Spleen (tissue), 11 donors: ENCODE data around the gene MRPL54. TPM values are rescaled to one million over a fixed set of nuclear protein-coding genes. Genes with fewer than 3 reads are reported as not detected.

Experiments used
- DNase-seq: peaks from one replicate; pipeline ENCODE4 v3.0.0-alpha.2; 2020
- H3K27ac ChIP-seq, 8 donors: fragments of 200-600 bp; sonication (generic) in 7 of 8; 1 replicate in 4 of 8; 2 replicates in 4 of 8; pipeline versions ENCODE4 v1.5.0 to v1.8.0; 2016 to 2021; ENCODE audit warnings: inconsistent platforms in 4 of 8, mild to moderate bottlenecking in 4 of 8, moderate library complexity in 1 of 8
- H3K27me3 ChIP-seq, 7 donors: fragments of 200-600 bp; sonication (generic) in 6 of 7; replicated peaks in 1 of 7; 1 replicate in 4 of 7; 2 replicates in 3 of 7; pipeline versions ENCODE4 v1.5.0 to v1.8.0; 2016 to 2021; ENCODE audit warnings: inconsistent platforms in 3 of 7, mild to moderate bottlenecking in 1 of 7
- H3K36me3 ChIP-seq, 6 donors: fragments of 200-600 bp; sonication (generic) in 5 of 6; 1 replicate in 4 of 6; 2 replicates in 2 of 6; pipeline versions ENCODE4 v1.5.0 to v1.8.0; 2016 to 2021; ENCODE audit warnings: inconsistent platforms in 2 of 6
- H3K4me1 ChIP-seq, 6 donors: fragments of 200-600 bp; sonication (generic) in 5 of 6; 1 replicate in 3 of 6; 2 replicates in 3 of 6; pipeline versions ENCODE4 v1.5.0 to v1.8.0; 2016 to 2021; ENCODE audit warnings: inconsistent platforms in 3 of 6
- H3K4me3 ChIP-seq, 8 donors: fragments of 200-600 bp; sonication (generic) in 7 of 8; 1 replicate in 4 of 8; 2 replicates in 4 of 8; pipeline versions ENCODE4 v1.5.0 to v1.8.0; 2016 to 2021; ENCODE audit warnings: inconsistent platforms in 4 of 8, mild to moderate bottlenecking in 4 of 8, moderate library complexity in 2 of 8
- H3K9me3 ChIP-seq, 8 donors: fragments of 200-600 bp; sonication (generic) in 7 of 8; 1 replicate in 4 of 8; 2 replicates in 4 of 8; pipeline versions ENCODE4 v1.5.0 to v1.8.0; 2016 to 2021; ENCODE audit warnings: inconsistent platforms in 4 of 8
- POLR2A ChIP-seq, 3 donors: fragments of 450-650 bp; IDR thresholded peaks; one replicate each; pipeline ENCODE4 v1.5.1; 2017; ENCODE audit warnings: antibody characterized with exemption in 3 of 3, mild to moderate bottlenecking in 1 of 3
- POLR2AphosphoS5 ChIP-seq, 3 donors: sonication (generic); formaldehyde crosslinking; IDR thresholded peaks; one replicate each; pipeline ENCODE4 v1.5.1; 2017; ENCODE audit warnings: antibody characterized with exemption in 3 of 3
- WGBS, 5 donors: extraction: QIAGEN DNeasy Blood & Tissue Kit in 3 of 5; methylation state at CpG; one replicate each; pipeline versions ENCODE4 v1.1.5 to v1.1.7; 2013 to 2018; 5-methylcytosine and 5-hydroxymethylcytosine counted together
- intact Hi-C: fragments of 100-400 bp; cut with DNase I; formaldehyde crosslinking; loops from one replicate; pipeline ENCODE4 v1.15.0; 2023; ENCODE audit warnings: low total_unique reads
- polyA plus RNA-seq, 3 donors: library from polyadenylated mRNA; stranded (reverse); fragments of 200-250 nt; gene quantifications; one replicate each; pipeline ENCODE4 v1.2.1, GENCODE V29; 2013
- total RNA-seq, 7 donors: library from RNA; depleted of rRNA in 3 of 7; stranded (reverse); fragments of >200 nt in 3 of 7; fragmentation: NEBNext Ultra II Directional in 4 of 7; extraction: Animal tissue kit (Norgen Biotek cat#: 25700) in 4 of 7; gene quantifications; one replicate each; pipeline versions ENCODE4 v1.1.0 to v1.2.1, GENCODE V29; 2016 to 2021
- TF ChIP-seq, protein P1 (sequence below), 11 experiments: fragments of 200-600 bp in 7 of 11; fragments of 450-650 bp in 4 of 11; sonication (generic) in 4 of 11; IDR thresholded peaks in 8 of 11; conservative IDR thresholded peaks in 3 of 11; 1 replicate in 7 of 11; 2 replicates in 4 of 11; pipeline versions ENCODE4 v1.4.0 to v1.8.0; 2016 to 2021; ENCODE audit warnings: antibody characterized with exemption in 11 of 11, inconsistent platforms in 4 of 11, mild to moderate bottlenecking in 1 of 11
- donor health status: healthy with polysubstance abuse.
- donor health status: DM: no; HTN: no; CAD: no; lungs with moderate emphysema.
- donor health status: DM: no; HTN: no; CAD: no.
- donor health status: Bipolar disorder and iron deficiency.
- donor health status: healthy.
- donor health status: DM: no; HTN: no; CAD: no.
- donor health status: DM: yes; HTN: yes; CAD: no.

Gene MRPL54
- total and polyA plus RNA-seq, 10 donors = 38.7 to 157 (median 52.6) TPM

- Histone ChIP-seq H3K9me3 (peaks cover 0 to 18% (median 14%) of the 10 kb centered on the region in 8 donors), H3K27ac (peak overlapping the region in 5 of 8 donors; percentile 12 to 68 (median 56)), H3K4me3 (no peak overlapping the region), H3K27me3 (peaks cover 0 to 50% (median 24%) of the 10 kb centered on the region in 7 donors), H3K36me3 (no peaks in the 10 kb centered on the region), H3K4me1 (peaks cover 8 to 43% (median 18%) of the 10 kb centered on the region in 6 donors)
- no peak for DNase-seq
- no peak for TF ChIP-seq POLR2AphosphoS5 (IDR thresholded peaks at IDR 0.05)
- TF ChIP-seq, protein P1, sequence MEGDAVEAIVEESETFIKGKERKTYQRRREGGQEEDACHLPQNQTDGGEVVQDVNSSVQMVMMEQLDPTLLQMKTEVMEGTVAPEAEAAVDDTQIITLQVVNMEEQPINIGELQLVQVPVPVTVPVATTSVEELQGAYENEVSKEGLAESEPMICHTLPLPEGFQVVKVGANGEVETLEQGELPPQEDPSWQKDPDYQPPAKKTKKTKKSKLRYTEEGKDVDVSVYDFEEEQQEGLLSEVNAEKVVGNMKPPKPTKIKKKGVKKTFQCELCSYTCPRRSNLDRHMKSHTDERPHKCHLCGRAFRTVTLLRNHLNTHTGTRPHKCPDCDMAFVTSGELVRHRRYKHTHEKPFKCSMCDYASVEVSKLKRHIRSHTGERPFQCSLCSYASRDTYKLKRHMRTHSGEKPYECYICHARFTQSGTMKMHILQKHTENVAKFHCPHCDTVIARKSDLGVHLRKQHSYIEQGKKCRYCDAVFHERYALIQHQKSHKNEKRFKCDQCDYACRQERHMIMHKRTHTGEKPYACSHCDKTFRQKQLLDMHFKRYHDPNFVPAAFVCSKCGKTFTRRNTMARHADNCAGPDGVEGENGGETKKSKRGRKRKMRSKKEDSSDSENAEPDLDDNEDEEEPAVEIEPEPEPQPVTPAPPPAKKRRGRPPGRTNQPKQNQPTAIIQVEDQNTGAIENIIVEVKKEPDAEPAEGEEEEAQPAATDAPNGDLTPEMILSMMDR (IDR thresholded peaks at IDR 0.05 in 8 of 11, conservative IDR thresholded peaks at IDR 0.05 in 3 of 11) = no peak
- no peak for TF ChIP-seq POLR2A (IDR thresholded peaks at IDR 0.05)
- intact Hi-C loops = no loop called here
- WGBS, 5 donors = 28 to 50% (median 38%) methylated on average over 6 of the region's 6 CpGs
Observed at GRCh38 chr19:3798137-3798536, 35.7 kb downstream of the MRPL54 start.

DNA sequence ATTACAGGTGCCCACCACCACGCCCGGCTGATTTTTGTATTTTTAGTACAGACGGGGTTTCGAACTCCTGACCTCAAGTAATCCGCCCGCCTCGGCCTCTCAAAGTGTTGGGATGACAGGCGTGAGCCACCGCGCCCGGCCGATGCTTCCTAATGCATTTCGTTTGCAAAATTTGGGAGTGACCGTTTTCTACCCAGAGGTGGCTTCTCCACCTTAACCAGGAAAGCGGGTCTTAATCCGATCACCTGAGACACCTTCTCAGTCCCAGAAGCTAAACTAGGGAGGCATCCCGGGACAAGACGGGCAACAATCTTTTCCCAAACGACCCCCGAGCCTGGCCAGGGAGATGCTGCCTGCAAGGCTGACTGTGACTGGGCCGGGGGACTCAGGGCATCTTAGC is 38.5 kb downstream of the MRPL54 start:
- Histone ChIP-seq H3K9me3 (peaks cover 0 to 16% (median 13%) of the 10 kb centered on the region in 8 donors), H3K4me1 (peaks cover 8 to 57% (median 20%) of the 10 kb centered on the region in 6 donors), H3K4me3 (peak overlapping the region in 4 of 8 donors; percentile 23 to 58 (median 29)), H3K36me3 (no peaks in the 10 kb centered on the region), H3K27ac (no peak overlapping the region), H3K27me3 (peaks cover 0 to 66% (median 26%) of the 10 kb centered on the region in 7 donors)
- 37 to 53% (median 40%) methylated on average over 16 to 21 of the region's 21 CpGs for WGBS, 5 donors
- intact Hi-C loops = no loop called here
- no peak for DNase-seq
- TF ChIP-seq POLR2A (IDR thresholded peaks at IDR 0.05) (no peak), POLR2AphosphoS5 (IDR thresholded peaks at IDR 0.05) (no peak)
- TF ChIP-seq, protein P1 (IDR thresholded peaks at IDR 0.05 in 8 of 11, conservative IDR thresholded peaks at IDR 0.05 in 3 of 11) = no peak

DNA sequence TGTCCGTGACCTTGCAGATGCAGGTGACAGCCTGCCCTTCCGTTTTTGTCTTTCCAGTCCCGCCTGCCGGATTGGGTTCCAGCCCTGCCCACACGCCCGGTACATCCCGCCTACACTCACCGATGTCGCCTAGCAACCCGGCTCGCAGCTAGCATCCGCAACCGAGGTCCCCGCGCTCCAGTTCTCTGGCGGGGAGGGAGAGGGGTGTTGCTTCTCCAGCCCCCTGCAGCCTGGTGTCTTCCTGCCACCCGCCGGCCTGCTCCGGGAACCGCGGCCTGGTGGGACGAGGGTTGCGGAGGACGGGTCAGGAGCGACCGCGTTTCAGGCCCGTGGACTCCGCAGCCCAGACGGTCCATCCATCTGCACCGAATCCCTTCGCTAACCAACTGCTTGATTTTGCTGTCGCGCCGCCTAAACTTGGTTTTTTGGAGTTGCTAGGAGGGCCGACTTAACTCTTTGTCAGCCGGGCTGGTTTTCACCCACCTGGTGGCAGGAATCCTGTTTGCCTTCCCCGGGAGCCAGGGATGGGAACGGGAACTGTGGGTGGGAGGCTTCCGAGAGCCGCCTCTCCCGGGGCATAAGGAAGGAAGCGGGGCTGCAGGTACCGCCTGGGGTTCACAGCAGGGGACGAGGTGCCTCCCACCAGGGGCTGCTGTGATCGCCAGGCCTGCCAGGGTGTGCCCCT is 39.1 kb downstream of the MRPL54 start:
- intact Hi-C loops = no loop called here
- Histone ChIP-seq H3K27ac (no peak overlapping the region), H3K4me3 (peak overlapping the region in 4 of 8 donors; percentile 23 to 58 (median 29)), H3K27me3 (peaks cover 0 to 66% (median 26%) of the 10 kb centered on the region in 7 donors), H3K9me3 (peaks cover 0 to 10% (median 8%) of the 10 kb centered on the region in 8 donors), H3K4me1 (peaks cover 8 to 58% (median 20%) of the 10 kb centered on the region in 6 donors), H3K36me3 (no peaks in the 10 kb centered on the region)
- no peak for TF ChIP-seq POLR2A (IDR thresholded peaks at IDR 0.05)
- peak in 2 of 3 donors; percentile 35 to 55 for TF ChIP-seq POLR2AphosphoS5 (IDR thresholded peaks at IDR 0.05)
- peak; percentile 89 for DNase-seq
- WGBS, 5 donors = 1 to 4% (median 4%) methylated on average over 24 to 46 of the region's 46 CpGs

GRCh38 chr19:3803114-3803888 is 40.8 kb downstream of the MRPL54 start:
- WGBS, 5 donors = 81 to 89% (median 87%) methylated on average over 21 to 24 of the region's 24 CpGs
- TF ChIP-seq POLR2A (IDR thresholded peaks at IDR 0.05) (no peak), POLR2AphosphoS5 (IDR thresholded peaks at IDR 0.05) (no peak)
- TF ChIP-seq, protein P1 (IDR thresholded peaks at IDR 0.05 in 8 of 11, conservative IDR thresholded peaks at IDR 0.05 in 3 of 11) = no peak
- H3K27me3 ChIP-seq = peaks cover 0 to 65% (median 26%) of the 10 kb centered on the region in 7 donors
- H3K27ac ChIP-seq = no peak overlapping the region
- no peak for DNase-seq
- no peaks in the 10 kb centered on the region for H3K36me3 ChIP-seq
- no peaks in the 10 kb centered on the region for H3K9me3 ChIP-seq
- intact Hi-C loops = no loop called here
- H3K4me1 ChIP-seq = peaks cover 8 to 58% (median 20%) of the 10 kb centered on the region in 6 donors
- no peak overlapping the region for H3K4me3 ChIP-seq
